ENCODE results near the gene HEATR3.

HEATR3 gene

DNA sequence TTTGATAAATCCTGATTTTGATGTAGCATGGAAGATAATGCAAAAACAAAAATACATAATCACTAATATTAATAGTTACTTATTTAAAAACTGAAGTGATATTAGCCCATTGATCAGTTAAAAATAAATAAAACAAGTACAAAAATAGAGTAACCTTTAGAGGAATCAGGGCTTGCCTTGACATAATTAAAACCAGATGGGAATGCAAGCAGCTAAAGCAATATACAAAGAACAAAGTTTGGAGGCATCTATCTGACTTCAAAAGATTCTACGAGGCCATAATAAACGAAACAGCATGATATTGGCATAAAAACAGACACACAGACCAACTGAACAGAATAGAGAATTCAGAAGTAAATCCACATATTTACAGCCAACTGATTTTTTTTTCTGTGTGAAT, 15.0 kb upstream of the HEATR3 start:
- Histone ChIP-seq H3K4me3 (no peak overlapping the region), H3K27ac (no peak overlapping the region)
- no peak for DNase-seq (ENCODE audit: low spot score)
- TF ChIP-seq, protein P1, sequence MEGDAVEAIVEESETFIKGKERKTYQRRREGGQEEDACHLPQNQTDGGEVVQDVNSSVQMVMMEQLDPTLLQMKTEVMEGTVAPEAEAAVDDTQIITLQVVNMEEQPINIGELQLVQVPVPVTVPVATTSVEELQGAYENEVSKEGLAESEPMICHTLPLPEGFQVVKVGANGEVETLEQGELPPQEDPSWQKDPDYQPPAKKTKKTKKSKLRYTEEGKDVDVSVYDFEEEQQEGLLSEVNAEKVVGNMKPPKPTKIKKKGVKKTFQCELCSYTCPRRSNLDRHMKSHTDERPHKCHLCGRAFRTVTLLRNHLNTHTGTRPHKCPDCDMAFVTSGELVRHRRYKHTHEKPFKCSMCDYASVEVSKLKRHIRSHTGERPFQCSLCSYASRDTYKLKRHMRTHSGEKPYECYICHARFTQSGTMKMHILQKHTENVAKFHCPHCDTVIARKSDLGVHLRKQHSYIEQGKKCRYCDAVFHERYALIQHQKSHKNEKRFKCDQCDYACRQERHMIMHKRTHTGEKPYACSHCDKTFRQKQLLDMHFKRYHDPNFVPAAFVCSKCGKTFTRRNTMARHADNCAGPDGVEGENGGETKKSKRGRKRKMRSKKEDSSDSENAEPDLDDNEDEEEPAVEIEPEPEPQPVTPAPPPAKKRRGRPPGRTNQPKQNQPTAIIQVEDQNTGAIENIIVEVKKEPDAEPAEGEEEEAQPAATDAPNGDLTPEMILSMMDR (IDR thresholded peaks at IDR 0.05): no peak

DNA sequence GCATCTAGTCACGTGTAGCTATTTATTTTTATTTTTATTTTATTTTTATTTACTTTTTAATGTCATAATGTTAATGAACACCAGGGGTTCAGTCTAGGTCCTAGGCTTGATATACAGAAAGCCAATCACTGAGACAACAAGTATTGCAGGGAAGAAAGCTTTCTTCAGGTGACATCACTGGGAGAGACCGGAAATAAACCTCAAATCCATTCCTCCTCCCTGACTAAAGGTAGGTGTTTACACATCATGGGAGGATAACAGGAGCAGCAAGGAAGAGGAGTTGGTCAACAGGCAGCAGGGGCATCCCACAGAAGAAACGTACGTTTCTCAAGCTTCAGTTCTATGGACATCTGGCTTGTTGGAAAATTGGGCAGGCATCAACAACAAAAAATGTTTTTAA, 9.5 kb upstream of the HEATR3 start:
- Histone ChIP-seq H3K4me3 (no peak overlapping the region), H3K27ac (no peak overlapping the region)
- TF ChIP-seq, protein P1 (IDR thresholded peaks at IDR 0.05): no peak
- no peak for DNase-seq (ENCODE audit: low spot score)

DNA sequence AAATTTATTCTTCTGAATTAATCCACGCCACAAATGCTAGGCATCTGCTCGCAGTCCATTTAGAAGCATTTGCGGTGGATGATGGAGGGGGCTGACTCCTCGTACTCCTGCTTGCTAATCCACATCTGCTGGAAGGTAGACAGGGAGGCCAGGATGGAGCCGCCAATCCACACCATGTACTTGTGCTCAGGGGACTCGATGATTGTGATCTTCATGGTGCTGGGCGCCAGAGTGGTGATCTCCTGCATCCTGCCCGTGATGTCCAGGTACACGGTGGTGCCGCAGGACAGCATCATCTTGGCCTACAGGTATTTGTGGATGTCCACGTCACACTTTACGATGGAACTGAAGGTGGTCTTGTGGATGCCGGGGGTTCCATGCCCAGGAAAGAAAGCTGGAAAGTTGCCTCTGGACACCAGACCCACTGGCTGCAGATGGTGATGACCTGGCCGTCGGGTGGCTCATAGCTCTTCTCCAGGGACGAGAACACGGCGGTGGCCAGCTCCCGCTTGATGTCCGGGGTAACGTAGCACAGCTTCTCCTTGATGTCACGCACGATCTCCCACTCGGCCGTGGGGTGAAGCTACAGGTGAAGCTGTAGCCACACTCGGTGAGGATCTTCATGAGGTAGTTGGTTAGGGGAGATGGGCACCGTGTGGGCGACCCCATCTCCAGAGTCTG, 7.5 kb upstream of the HEATR3 start:
- H3K27ac ChIP-seq: no peak overlapping the region
- DNase-seq (ENCODE audit: low spot score): no peak
- H3K4me3 ChIP-seq: no peak overlapping the region
- TF ChIP-seq, protein P1 (IDR thresholded peaks at IDR 0.05): no peak

DNA sequence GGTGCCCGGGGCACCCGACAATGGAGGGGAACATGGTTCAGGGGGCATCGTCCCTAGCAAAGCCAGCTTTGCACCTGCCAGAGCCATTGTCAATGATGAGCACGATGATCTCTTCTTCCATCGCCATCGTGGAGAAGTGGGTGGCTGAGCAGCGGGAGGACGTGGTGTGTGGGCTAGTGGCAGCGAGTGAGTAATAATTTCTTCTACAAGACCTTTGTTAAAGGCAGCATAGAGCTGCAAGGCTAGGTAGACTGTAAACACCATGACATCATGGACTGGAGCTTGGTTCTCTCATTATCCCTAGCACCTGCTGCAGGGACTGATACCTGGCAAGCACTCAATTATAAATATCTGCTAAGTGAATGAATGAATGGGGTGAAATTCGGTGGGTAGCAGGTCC, 6.7 kb upstream of the HEATR3 start:
- TF ChIP-seq, protein P1 (IDR thresholded peaks at IDR 0.05): no peak

DNA sequence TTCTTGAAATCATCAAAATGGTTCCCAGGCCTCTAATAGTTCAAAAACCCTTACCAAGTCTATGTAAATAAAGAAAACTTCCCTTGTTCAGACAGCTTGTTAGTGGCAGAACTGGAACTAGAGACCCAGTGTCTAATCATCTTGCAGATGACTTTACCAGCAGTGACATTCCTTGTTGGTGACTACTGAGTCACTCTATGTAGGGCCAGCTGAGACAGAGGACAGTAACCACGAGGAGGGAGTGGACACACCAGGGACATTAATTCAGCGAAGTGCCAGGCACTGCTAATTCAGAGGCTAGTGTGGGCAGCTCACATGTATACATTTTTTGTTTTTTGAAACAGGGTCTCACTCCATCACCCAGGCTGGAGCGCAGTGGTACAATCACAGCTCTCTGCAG, 6.1 kb upstream of the HEATR3 start:
- H3K27ac ChIP-seq: no peak overlapping the region
- no peak overlapping the region for H3K4me3 ChIP-seq
- TF ChIP-seq, protein P1 (IDR thresholded peaks at IDR 0.05): no peak
- no peak for DNase-seq (ENCODE audit: low spot score)

More for the DNA sequence above, 6.7 kb upstream of the HEATR3 start:
- DNase-seq (ENCODE audit: low spot score): no peak
- Histone ChIP-seq H3K4me3 (no peak overlapping the region), H3K27ac (no peak overlapping the region)

DNA sequence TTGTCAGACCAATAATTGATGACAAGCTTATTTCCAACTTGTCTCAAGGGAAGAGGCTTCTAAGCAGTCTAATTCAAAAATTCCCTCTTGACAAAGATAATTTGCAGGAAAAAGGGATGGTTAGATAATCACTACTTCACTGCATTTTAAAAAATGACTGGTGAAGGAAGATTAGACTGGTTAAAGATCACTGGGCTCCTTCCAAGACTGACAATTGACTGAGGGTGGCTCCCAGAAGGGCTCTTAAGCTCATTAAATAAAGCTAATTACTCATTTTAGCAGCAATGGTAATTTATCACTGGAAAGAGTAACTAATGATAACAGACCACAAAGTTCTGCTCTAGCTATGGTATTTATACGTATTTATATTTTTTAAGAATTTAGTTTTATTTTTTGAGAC, 4.4 kb upstream of the HEATR3 start:
- TF ChIP-seq, protein P1 (IDR thresholded peaks at IDR 0.05): no peak
- Histone ChIP-seq H3K27ac (no peak overlapping the region), H3K4me3 (no peak overlapping the region)
- DNase-seq (ENCODE audit: low spot score): no peak

DNA sequence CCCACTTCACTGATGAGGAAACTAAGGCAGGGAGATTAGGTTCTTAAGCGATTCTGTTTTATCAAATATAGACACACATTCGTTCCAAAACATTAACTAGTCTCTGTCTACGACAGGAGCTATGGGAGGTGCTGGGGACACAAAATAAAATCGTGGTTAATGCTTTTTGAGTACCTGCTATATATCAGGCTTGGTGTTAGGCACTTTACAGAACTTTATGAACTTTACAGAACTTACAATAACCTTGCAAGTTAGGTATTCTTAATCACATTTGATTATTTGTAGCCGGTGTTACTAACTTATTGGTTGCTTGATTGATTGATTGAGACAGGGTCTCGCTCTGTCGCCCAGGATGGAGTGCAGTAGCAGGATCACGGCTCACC, 538 bp upstream of the HEATR3 start:
- Histone ChIP-seq H3K4me3 (peak overlapping the region; percentile 95), H3K27ac (peak overlapping the region in 1 of 2 donors; percentile 97)
- TF ChIP-seq, protein P1 (IDR thresholded peaks at IDR 0.05): no peak
- no peak for DNase-seq (ENCODE audit: low spot score)

All from coronary artery (tissue), 2 donors.